NAMALWA (cell line): Measurements from ENCODE around the gene COX5B.
"Not testable (repeated sequence)": the region's sequence is repeated elsewhere in the genome, so short reads cannot be mapped to it uniquely, and the experiment has no call there.

Source experiments
- DNase-seq: peaks from one replicate; pipeline ENCODE4 v3.0.0-alpha.2; 2015; ENCODE audit warnings: low spot score

Gene COX5B

GRCh38 chr2:97654309-97654708 is 8.4 kb downstream of the COX5B start:
- no peak for DNase-seq

- DNase-seq, result no peak
These were observed 8.9 kb downstream of the COX5B start for GRCh38 chr2:97654791-97655190.

GRCh38 chr2:97656129-97656755 is 10.4 kb downstream of the COX5B start:
- no peak for DNase-seq

GRCh38 chr2:97656905-97657587 is 11.2 kb downstream of the COX5B start:
- DNase-seq, result no peak

- no peak for DNase-seq
These were observed 12.3 kb downstream of the COX5B start for GRCh38 chr2:97657986-97658690.

GRCh38 chr2:97658691-97659157 is 12.9 kb downstream of the COX5B start:
- DNase-seq, result no peak

GRCh38 chr2:97659256-97660043 is 13.6 kb downstream of the COX5B start:
- no peak for DNase-seq

GRCh38 chr2:97660044-97660774 is 14.3 kb downstream of the COX5B start:
- DNase-seq, result no peak

- DNase-seq, result no peak
These were observed 15.0 kb downstream of the COX5B start for GRCh38 chr2:97660775-97661389.

GRCh38 chr2:97661927-97662326 is 16.1 kb downstream of the COX5B start:
- DNase-seq, result no peak

- peak; percentile 41 for DNase-seq
These were observed 16.6 kb downstream of the COX5B start for GRCh38 chr2:97662386-97662894.

- peak; percentile 78 for DNase-seq
These were observed 17.2 kb downstream of the COX5B start for GRCh38 chr2:97662895-97663625.

- no peak for DNase-seq
These were observed 17.7 kb downstream of the COX5B start for GRCh38 chr2:97663626-97663961.

GRCh38 chr2:97663962-97664635 is 18.2 kb downstream of the COX5B start, which contains the start of gene ACTR1B:
Gene ACTR1B, minus strand, starts transcription at chr2:97664044. Its CDS starts 154 bp downstream, at chr2:97663890.
- DNase-seq, result peak; percentile 98

- no peak for DNase-seq
These were observed 18.7 kb downstream of the COX5B start for GRCh38 chr2:97664636-97664970.

- DNase-seq, result no peak
These were observed 23.6 kb downstream of the COX5B start, which contains the start of gene C2orf92 for GRCh38 chr2:97669448-97669847. Gene C2orf92, plus strand, starts transcription at chr2:97669713. Its CDS starts 76 bp downstream, at chr2:97669789.

GRCh38 chr2:97670471-97670870 is 24.6 kb downstream of the COX5B start:
- DNase-seq, result no peak

- no peak for DNase-seq
These were observed 25.7 kb downstream of the COX5B start for GRCh38 chr2:97671526-97671925.

GRCh38 chr2:97672606-97673140 is 26.8 kb downstream of the COX5B start:
- DNase-seq, result not testable (repeated sequence)
